CD4-positive, alpha-beta T cell treated with Interleukin-4 for 1 hour (primary cell): ENCODE measurements around the gene RALGPS1.

Experiments used
- DNase-seq, 2 donors: peaks; one replicate each; pipeline ENCODE4 v3.0.0-alpha.2; 2020 to 2022

The RALGPS1 gene, protein sequence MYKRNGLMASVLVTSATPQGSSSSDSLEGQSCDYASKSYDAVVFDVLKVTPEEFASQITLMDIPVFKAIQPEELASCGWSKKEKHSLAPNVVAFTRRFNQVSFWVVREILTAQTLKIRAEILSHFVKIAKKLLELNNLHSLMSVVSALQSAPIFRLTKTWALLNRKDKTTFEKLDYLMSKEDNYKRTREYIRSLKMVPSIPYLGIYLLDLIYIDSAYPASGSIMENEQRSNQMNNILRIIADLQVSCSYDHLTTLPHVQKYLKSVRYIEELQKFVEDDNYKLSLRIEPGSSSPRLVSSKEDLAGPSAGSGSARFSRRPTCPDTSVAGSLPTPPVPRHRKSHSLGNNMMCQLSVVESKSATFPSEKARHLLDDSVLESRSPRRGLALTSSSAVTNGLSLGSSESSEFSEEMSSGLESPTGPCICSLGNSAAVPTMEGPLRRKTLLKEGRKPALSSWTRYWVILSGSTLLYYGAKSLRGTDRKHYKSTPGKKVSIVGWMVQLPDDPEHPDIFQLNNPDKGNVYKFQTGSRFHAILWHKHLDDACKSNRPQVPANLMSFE

DNA sequence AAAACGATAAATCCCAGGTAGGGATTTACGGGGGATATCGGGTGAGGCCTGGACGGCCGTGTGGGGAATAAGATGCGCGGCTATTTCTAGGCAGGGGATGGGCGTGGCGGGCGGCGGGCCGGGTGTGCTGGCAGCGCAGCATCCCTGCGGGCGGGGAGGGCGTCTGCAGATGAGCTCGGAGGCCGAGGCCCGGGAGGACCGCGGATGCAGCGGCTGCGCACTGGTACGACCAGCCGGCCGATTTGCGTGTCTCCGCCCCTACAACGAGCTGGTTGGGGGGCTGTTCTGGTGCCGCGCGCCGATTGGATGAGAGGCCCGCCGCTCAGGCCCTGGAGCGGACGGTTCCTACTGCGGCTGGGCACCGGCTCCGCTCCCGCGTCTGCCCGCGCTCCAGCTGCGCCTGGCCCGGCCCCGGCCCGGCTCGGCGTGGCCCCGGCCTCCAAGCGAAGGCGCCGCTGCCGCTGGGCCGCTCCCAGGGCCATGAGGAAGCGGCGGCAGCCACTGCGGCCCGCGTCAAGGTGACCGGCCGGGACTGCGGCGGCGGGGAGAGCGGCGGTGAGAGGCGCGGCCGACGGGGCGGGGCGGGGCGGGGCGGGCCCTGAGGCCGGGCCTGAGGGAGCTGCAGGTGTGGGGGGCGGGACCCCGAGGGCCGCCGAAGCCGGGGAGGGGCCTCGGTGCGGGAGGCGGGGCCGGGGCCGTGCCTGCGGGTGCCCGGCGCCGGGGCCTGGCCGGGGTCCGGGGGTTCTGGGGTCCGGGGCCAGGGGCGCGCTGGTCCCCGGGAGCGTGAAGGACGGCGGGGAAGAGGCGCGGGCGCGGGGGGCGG lies at the start of gene RALGPS1:
TSS of gene RALGPS1 (plus strand) at position 325 of the 823 bp plus-strand sequence. CDS start 47,508 bp downstream, outside the sequence.
- peak; percentile 93 to 94 for DNase-seq

DNA sequence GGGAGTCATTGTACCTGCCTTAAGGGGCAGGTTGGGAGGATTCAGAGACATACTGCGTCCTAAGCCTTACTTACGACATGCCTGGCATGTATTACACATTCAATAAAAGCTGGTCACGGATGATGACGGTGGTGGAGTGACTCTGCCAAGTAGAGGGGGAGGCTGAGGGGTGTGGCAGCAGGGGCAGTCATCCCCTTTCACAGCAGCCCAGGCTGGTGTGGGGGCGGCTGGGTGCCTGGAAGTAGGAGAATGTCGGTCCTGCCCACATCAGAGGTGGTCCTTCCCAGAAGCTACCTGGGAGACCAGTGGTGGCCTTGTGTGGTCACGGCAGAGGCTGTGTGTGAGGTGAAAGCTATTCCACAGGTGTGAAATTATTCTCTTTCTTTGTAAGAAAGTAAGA lies 45.2 kb upstream of the RALGPS1 start:
- no peak for DNase-seq

DNA sequence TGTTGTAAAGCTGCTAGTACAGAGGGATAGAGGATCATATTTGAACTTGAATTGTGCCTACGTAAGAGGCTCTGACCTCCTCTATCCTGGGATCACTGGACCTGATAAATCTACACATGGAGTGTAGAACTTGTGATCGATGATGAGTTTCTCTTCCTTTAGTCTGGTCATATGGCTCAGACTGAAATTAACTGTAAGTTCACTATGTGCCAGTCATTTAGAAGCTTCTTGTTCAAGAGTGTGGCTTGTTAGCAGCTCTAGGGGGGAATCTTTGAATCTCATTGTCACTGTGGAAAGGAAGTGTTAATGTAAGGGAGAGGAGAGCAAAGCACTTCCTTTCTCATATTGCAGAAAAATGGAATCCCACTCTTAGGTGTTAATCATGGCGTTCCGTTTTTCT lies 42.1 kb upstream of the RALGPS1 start:
- no peak for DNase-seq

DNA sequence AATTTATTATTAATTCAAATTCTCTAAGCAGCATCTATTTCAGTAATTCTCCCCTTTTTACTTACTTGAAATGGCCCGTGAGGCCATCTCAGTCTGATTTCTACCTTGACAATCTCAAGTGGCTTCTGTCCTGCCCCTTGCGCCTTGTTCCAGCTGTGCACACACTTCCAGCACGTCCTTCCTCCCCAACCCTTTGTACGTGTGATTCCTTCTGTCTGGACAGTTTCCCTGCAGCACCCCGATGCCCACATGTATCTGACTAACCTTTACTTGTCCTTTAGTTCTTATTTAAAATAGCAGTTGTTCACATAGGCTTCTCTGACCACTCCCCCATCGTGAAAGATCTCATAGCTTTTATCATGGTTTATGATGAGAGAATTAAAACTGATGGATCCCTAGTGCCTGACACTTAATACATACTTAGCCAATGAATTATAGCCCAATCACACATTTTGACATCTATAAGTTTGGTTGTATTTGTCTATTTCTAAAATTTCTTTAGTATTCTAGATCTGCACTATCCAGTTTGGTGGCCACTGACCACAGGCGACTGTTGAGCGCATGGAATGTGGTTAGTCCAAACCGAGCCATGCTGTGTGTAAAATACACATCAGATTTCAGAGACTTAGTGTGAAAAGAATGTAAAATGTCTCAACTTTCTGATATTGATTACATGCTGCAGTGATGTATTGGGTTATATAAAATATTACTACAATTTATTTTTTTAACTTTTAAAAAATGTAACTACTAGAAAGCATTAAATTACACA lies 39.9 kb upstream of the RALGPS1 start:
- DNase-seq = no peak

DNA sequence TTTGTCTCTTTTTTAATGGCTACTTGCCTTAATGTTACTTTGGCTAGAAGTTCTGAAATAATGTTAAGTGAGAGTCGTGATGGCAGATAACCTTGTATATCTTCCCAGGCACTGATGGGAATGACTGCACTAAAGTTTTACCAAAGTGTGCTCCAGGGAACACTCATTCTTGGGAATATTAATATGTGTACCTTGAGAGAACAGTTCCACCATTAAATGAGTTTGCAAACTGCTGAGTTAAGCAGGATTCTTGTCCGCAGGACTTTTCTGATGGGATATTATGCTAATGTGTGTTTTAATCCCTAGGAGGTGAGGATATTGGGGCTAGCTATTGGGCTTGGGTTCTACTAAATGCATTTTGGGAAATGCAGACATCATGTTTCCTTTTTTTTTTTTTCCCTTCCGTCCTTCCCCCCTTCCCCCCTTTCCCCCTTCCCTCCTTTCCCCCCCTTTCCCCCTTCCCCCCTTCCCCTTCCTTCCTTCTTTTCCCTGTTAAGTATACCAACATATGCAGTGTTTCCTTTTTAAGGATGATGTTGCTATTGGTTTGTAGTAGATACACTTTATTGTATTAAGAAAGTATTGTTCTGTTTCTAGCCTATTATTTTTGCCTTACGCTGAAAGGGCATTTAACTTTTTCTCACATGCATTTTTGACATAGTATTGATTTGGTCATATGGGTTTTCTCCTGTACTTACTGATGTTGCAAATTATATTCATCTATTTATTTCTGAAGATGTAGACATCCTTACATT lies 38.6 kb upstream of the RALGPS1 start:
- no peak for DNase-seq

DNA sequence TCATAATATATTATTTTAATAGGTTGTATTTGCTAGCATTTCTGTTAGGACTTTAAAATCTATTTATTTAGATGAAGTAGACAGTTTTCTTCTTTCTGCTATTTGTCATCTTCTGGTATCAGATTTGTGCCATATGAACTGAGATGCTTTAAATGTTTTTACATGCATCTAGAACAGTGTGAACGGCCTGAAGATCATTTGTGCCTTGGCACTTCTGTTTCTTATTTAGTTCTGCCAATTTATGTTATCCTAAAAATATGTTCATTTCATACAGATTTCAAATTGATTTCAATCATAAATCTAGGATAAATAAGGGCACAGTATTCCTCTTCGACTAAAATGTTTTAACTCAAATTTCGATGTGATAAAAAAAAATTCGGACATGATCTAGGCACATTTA lies 38.1 kb upstream of the RALGPS1 start:
- DNase-seq = no peak

DNA sequence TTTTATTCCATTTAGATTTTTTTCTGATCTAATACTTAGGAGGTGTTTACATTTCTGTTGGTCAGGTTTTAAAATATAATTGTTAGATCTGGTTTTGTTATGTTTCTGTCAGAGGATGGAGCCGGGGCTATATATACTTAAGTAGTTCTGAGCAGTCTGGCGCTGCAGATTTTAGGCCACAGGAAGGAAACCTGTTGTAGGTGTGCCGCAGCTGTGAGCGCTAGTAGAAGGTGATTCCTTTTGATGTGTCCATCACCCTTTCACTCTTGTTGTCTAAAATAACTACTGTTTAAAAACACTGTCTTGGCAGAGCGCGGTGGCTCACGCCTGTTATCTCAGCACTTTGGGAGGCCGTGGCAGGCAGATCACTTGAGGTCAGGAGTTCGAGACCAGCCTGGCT lies 37.2 kb upstream of the RALGPS1 start:
- DNase-seq = peak; percentile 18 to 19

DNA sequence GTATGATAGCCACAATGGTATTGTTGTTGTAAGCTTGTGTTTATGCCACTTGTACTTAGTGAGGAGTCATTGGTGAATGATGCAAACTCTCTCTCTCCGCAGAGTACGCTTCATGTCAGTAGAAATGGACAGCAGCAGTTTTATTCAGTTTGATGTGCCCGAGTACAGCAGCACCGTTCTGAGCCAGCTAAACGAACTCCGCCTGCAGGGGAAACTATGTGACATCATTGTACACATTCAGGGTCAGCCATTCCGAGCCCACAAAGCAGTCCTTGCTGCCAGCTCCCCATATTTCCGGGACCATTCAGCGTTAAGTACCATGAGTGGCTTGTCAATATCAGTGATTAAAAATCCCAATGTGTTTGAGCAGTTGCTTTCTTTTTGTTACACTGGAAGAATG lies 35.3 kb upstream of the RALGPS1 start:
- DNase-seq = no peak

DNA sequence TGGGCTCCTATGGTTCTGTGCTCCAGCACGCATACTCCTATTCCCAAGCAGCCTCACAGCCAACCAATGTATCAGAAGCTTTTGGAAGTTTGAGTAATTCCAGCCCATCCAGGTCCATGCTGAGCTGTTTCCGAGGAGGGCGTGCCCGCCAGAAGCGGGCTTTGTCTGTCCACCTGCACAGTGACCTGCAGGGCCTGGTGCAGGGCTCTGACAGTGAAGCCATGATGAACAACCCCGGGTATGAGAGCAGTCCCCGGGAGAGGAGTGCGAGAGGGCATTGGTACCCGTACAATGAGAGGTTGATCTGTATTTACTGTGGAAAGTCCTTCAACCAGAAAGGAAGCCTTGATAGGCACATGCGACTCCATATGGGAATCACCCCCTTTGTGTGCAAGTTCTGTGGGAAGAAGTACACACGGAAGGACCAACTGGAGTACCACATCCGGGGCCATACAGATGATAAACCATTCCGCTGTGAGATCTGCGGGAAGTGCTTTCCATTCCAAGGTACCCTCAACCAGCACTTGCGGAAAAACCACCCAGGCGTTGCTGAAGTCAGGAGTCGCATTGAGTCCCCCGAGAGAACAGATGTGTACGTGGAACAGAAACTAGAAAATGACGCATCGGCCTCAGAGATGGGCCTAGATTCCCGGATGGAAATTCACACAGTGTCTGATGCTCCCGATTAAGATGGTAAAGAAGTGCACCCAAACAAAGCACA lies 34.2 kb upstream of the RALGPS1 start:
- no peak for DNase-seq

DNA sequence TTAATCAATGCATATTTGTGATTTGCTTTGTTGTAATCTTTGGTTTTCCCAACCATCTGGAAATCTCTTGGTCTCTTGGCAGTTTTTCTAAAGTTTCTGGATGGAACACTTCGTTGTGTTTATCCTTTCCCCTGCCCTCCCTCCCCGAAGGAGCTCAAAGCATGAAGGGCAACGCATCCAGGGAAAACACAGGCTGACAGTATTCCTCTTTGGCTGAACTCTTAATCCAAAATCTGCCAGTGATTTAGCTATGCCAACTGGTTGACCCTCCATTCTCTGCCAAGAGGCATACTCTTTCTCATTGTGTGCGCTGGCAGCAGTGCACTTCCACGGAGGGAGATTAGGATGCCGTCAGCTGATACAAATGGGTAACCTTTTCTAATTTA lies 33.6 kb upstream of the RALGPS1 start:
- DNase-seq = no peak

DNA sequence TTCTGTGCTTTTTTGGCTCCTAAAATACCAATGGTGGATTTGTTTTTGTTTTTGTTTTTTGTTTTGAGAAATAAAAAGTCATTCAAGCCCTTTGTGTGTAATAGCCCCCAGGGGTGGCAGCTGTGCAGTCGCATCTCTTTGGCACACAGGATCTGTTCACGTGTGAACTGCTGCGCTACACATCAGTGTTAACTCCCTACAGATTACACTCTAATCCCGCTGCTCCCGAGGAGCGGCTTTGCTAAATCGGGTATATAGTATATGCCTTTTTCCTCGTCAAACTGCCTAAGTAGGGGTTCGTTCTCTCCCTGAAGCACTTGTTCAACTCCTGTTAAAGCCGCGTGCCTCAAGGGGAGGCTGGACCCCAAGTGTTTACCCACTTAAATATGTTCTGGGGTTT lies 31.8 kb upstream of the RALGPS1 start:
- DNase-seq = no peak

DNA sequence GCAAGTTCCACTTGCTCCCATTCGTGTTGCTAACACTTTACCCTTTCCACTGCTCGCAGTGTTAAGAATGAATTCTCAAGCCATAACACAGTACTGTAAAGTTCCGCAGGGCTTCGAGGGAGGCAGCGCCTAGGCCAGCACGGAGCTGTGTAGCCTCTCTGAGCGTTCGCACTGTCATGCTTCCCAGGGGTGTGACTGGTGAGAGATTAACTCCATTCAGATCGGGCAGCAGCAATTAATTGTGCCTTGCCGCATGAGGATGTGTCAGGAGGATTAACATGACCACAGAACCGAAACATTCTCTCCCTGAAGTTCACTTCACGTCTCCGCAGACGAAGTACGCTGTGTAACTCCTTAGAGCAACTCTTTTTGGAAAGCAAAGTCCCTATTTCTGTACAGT lies 30.9 kb upstream of the RALGPS1 start:
- DNase-seq = no peak

DNA sequence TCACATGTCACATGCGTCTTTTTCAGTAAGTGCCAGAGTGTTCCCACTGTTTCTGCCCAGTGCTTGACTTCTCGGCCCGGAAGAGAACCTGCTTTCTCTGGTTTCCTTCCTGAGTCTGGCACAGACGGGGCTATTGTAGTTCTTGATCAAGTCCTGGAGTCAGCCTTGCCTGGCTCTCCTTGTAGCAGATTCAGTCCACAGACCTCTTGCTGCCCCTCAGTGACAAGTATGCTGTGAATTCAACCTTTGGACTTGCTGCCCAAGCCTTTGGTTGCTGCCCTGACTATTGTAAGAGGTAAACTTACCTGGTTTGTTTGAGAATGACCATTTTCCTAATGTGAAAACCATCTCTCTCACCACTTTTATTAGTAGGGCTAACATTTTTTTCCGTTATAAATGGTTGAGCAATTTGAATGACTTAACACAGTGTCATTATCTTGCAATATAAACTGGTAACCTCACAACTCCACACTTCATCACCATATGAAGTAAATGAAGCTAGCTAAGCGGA lies 29.4 kb upstream of the RALGPS1 start:
- no peak for DNase-seq

DNA sequence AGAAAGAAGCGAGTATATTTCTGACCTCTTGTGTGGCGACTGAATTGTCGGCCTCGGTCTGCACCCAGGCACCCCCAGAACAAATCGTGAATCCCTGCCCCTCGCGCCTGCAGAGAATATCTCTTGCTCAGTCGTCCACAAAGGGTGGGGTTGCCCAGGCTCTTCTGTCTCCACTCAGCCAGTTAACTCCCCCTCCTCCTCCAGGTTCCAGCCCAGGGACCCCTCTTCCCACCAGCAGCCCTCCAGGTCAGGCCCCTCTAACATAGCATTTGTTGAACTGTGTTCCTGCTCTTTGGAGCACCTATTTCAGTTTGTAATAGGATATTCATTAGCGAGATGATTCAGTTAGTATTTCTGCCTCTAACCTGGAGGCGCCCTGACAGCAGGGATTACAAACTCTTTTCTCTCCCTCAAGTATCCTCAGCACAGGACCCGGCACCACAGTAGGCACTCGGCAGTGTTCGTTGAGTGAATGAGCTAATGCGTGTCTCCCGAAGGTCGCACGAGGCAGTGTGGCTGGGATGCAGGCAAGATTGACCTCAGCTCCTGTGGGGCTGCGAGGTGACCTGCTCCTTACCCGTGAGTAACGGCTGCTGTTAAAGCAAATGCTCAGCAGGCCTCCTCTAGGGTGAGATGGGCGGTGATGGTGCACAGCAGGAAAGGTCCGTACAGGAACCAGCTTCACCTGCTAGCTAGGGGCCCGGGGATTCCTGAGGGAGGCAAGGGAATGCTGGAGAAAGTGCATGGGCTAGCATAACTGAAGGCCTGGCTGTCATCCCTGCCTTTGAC lies 28.4 kb upstream of the RALGPS1 start:
- DNase-seq = no peak

DNA sequence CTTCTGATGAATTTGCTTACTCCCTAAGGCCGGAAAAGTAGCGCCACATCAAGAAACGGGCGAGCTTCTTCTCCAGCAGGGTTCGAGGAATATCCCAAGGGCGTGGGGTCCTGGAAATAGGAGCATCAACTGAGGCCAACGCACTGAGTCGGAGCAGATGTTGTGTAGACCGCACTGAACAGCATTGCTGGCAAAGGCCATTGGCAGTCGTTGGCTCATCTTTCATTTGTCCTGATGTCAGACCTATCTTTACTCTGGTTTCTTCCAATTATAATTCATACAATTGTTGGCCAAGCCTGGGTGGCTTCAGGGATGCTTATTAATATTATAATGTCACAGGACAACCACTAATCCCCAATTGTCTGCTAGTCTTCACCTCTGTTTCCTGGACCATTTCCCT lies 27.7 kb upstream of the RALGPS1 start:
- DNase-seq = no peak

DNA sequence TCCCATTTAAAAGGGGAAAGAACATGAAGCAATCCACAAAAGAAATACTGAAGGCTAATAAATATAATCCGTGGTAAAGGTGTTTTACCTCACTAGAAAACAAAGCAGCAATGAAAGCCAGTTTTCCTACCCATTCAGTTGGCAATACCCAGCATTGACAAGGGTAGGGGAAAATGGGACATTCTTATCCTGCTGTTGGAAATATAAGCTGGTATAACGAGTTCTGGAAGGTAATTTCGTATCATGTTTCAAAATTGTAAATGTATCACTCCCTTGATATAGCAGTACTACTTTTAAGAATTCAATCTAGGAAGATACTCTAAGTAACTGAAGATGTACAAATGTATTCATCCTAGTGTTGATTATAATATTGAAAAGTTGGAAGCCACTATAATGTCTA lies 22.9 kb upstream of the RALGPS1 start:
- DNase-seq = no peak

DNA sequence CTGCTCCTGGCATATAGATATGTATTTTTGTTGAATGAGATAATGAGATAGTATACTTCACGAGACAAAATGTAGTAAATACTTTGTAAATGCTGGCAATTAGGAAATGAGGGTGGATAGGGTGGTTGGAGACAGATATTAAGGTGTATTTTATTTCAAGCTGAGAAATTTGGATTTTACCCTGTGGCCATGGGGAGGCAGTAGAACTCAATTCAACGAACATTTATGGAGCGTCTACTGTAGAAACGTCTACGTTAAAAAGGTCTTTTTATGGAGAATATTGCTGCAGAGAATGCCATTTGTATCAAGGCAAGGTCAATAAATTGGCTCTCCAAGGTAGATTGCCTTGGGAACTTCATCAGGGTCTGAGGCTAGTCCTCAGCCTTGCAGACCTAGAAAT lies 21.5 kb upstream of the RALGPS1 start:
- no peak for DNase-seq

DNA sequence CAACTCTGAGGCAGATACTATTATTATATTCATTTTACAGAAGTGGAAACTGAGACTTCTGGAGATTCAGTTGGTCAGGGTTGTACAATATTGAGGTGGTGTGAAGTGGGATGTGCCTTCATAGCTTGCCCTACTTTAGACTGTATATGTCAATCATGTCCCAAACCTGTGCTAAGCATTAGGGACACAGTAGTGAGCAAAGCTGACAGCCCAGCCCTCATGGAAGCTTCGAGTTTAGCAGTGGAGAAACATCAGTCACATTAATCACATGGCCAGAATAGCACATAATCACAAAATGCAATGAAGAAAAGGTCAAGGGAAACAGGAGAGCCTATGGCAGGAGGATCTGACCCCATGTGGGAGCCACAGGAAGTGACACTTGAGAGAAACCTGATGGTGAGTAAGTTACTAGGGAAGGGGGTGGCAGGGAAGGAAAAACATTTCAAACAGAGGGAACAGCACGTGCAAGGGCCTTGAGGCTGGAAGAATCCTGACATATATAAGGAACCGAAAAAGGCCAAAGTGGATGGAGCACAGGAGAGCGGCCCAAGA lies 20.5 kb upstream of the RALGPS1 start:
- no peak for DNase-seq

DNA sequence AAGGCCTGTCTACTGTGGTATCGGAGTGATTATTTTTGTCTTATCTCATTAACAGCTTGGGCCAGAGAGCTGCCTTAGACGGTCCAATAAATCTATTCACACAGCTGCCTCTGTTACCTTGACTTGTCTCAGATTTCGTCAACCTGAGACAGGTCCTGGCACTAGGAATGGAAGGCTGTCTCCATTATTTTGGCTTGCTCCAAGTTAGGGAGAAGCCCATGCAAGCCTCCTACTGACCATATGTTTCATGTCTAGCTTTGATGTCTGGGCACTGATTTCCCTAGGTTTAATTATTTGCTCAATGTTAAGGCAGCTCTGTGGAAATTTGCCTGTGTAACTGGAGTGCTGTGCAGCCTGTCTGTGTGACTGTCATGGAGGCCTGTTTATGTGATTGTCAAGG lies 12.4 kb upstream of the RALGPS1 start:
- no peak for DNase-seq

DNA sequence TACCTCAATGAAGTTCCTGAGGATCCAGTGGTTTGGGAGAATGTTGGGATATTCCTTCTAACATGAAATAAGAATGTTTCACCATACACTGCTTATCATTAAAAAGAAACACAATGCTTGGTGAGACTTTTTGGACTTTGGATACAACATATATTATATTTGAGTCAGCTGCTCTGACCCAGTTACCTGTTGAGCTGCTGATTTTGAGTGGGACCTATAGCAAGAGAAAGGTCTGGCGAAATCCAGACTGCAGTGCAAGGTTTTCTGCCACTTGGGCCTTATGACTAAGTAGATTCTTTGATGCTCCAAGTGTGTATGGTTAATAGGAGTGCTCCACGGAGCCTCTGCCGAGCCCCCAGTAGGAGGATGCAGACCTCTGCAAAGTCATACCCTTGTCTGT lies 10.0 kb upstream of the RALGPS1 start:
- no peak for DNase-seq
